ENCODE data around the gene TTC28. TPM values are rescaled to one million over a fixed set of nuclear protein-coding genes. Genes with fewer than 3 reads are reported as not detected.

The TTC28 gene
- total RNA-seq, 1 experiment from 2014 or later: 11.2 TPM

DNA sequence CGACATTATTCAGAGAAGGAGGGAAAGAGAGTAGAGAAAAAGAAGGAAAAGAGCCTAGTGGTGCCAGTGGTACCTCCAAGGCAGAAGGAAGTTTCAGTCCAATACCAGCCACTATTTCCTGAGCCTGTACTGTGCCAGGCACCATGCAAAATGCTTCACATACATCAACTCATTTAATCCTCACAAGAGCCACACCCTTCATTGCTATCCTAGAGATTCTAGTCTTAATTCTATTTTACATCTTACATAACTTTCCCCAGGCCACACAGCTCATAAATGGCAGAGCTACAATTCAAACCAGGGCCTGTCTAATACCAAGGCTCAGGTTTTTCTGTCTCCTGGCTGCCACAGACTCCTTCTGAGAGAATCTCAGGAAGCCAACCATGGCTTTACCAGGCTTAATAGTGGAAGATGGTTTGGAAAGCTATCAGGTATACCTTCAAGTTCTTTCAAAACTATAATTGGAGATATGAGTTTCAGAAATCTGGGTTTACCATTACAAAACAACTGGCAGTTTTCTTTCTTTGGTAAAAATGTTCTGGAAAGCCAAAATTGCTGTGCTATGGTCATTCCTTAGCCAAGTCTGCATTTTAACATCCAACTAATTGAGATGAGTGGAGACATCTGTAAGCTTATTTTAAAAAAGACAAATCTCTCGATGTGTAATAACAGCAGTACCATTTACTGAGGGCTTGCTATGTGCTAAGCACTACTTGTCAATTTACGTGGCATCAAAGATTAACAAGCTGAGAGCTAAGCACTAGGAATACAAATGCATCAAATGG, 535.5 kb downstream of the TTC28 start:
- Histone ChIP-seq H3K9me3 (ENCODE audit: low read length) (no peaks in the 10 kb centered on the region), H3K4me1 (ENCODE audit: low read length) (no peaks in the 10 kb centered on the region), H3K9me2 (replicated peaks; ENCODE audit: insufficient read depth, low read length) (no peaks in the 10 kb centered on the region), H3K36me3 (ENCODE audit: insufficient read depth, low read length) (no peaks in the 10 kb centered on the region), H3K9ac (ENCODE audit: low read length) (no peak overlapping the region), H3K27ac (ENCODE audit: low read length) (no peak overlapping the region), H2AFZ (ENCODE audit: low read length) (no peak overlapping the region), H3K79me2 (ENCODE audit: low read length) (no peaks in the 10 kb centered on the region), H3K4me2 (ENCODE audit: low read depth, low read length, poor library complexity, severe bottlenecking) (no peak overlapping the region), H3K4me3 (ENCODE audit: low read length) (no peak overlapping the region), H3K27me3 (ENCODE audit: low read length) (no peaks in the 10 kb centered on the region), H4K20me1 (ENCODE audit: insufficient read depth, low read depth, low read length) (no peaks in the 10 kb centered on the region)
- no peak for DNase-seq

GRCh38 chr22:28143241-28143865, 536.3 kb downstream of the TTC28 start:
- Histone ChIP-seq H3K4me1 (ENCODE audit: low read length) (no peaks in the 10 kb centered on the region), H3K9me3 (ENCODE audit: low read length) (no peaks in the 10 kb centered on the region), H3K27ac (ENCODE audit: low read length) (no peak overlapping the region), H4K20me1 (ENCODE audit: insufficient read depth, low read depth, low read length) (no peaks in the 10 kb centered on the region), H3K9me2 (replicated peaks; ENCODE audit: insufficient read depth, low read length) (no peaks in the 10 kb centered on the region), H2AFZ (ENCODE audit: low read length) (no peak overlapping the region), H3K9ac (ENCODE audit: low read length) (no peak overlapping the region), H3K4me2 (ENCODE audit: low read depth, low read length, poor library complexity, severe bottlenecking) (no peak overlapping the region), H3K4me3 (ENCODE audit: low read length) (no peak overlapping the region), H3K27me3 (ENCODE audit: low read length) (no peaks in the 10 kb centered on the region), H3K36me3 (ENCODE audit: insufficient read depth, low read length) (no peaks in the 10 kb centered on the region), H3K79me2 (ENCODE audit: low read length) (no peaks in the 10 kb centered on the region)
- no peak for DNase-seq

DNA sequence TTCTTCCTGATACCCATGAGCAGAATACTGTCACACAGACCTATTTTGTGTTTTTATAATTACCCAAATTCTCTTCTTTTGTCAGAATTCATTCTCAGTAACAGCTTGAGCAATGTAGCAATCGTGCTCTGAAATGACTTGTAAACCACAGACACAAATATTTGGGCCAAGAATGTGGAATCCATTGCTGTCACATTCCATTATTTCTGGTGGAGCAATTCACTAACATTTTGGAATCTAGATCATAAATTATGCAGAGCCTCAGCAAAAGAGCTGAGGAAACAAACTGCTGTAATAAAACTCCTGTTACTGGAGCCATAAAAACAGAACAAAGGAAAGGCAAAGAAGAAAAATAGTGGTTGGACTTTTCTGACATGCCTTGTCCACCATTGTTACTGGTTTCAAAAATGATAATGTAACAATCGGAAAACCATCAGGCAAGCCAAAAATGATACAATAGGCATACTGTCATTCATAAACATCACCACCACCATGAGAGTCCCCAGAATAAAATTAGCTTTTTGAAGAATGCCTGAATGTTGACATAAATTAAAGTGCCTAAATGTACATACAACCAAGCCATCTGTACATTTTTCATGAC, 537.2 kb downstream of the TTC28 start:
- H3K9me2 ChIP-seq (replicated peaks; ENCODE audit: insufficient read depth, low read length): no peaks in the 10 kb centered on the region
- H3K4me3 ChIP-seq (ENCODE audit: low read length): no peak overlapping the region
- H3K79me2 ChIP-seq (ENCODE audit: low read length): no peaks in the 10 kb centered on the region
- no peak overlapping the region for H3K27ac ChIP-seq (ENCODE audit: low read length)
- H3K9ac ChIP-seq (ENCODE audit: low read length): no peak overlapping the region
- DNase-seq: no peak
- H2AFZ ChIP-seq (ENCODE audit: low read length): no peak overlapping the region
- H3K9me3 ChIP-seq (ENCODE audit: low read length): no peaks in the 10 kb centered on the region
- no peaks in the 10 kb centered on the region for H3K36me3 ChIP-seq (ENCODE audit: insufficient read depth, low read length)
- H4K20me1 ChIP-seq (ENCODE audit: insufficient read depth, low read depth, low read length): no peaks in the 10 kb centered on the region
- no peaks in the 10 kb centered on the region for H3K27me3 ChIP-seq (ENCODE audit: low read length)
- H3K4me2 ChIP-seq (ENCODE audit: low read depth, low read length, poor library complexity, severe bottlenecking): no peak overlapping the region
- no peaks in the 10 kb centered on the region for H3K4me1 ChIP-seq (ENCODE audit: low read length)

DNA sequence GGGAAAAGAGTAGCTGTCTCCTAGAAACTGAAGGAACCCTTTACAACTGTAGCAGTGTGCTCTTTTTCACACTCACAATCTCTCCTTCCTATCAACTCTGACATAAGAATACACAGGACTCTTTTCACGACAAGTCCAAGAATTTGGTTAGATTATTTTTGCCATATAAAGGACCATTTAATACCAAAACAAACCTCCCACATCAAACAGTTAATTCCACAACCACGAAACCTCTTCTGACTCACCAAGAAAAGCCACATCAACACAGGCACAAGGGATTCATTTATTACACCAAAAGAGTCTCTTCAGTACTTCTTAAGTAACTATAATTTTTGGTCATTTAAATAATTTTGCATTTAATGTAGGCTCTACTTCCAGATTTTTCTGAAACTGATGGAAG, 538.0 kb downstream of the TTC28 start:
- Histone ChIP-seq H3K4me1 (ENCODE audit: low read length) (no peaks in the 10 kb centered on the region), H3K4me3 (ENCODE audit: low read length) (no peak overlapping the region), H3K36me3 (ENCODE audit: insufficient read depth, low read length) (no peaks in the 10 kb centered on the region), H3K9me2 (replicated peaks; ENCODE audit: insufficient read depth, low read length) (no peaks in the 10 kb centered on the region), H3K9me3 (ENCODE audit: low read length) (no peaks in the 10 kb centered on the region), H3K27me3 (ENCODE audit: low read length) (no peaks in the 10 kb centered on the region), H4K20me1 (ENCODE audit: insufficient read depth, low read depth, low read length) (no peaks in the 10 kb centered on the region), H3K4me2 (ENCODE audit: low read depth, low read length, poor library complexity, severe bottlenecking) (no peak overlapping the region), H3K79me2 (ENCODE audit: low read length) (no peaks in the 10 kb centered on the region), H3K27ac (ENCODE audit: low read length) (no peak overlapping the region), H3K9ac (ENCODE audit: low read length) (no peak overlapping the region), H2AFZ (ENCODE audit: low read length) (no peak overlapping the region)
- no peak for DNase-seq

GRCh38 chr22:28139961-28140360, 539.7 kb downstream of the TTC28 start:
- H3K4me2 ChIP-seq (ENCODE audit: low read depth, low read length, poor library complexity, severe bottlenecking): no peak overlapping the region
- H4K20me1 ChIP-seq (ENCODE audit: insufficient read depth, low read depth, low read length): no peaks in the 10 kb centered on the region
- H3K27me3 ChIP-seq (ENCODE audit: low read length): no peaks in the 10 kb centered on the region
- no peak for DNase-seq
- H3K27ac ChIP-seq (ENCODE audit: low read length): no peak overlapping the region
- H3K36me3 ChIP-seq (ENCODE audit: insufficient read depth, low read length): no peaks in the 10 kb centered on the region
- H2AFZ ChIP-seq (ENCODE audit: low read length): no peak overlapping the region
- no peaks in the 10 kb centered on the region for H3K79me2 ChIP-seq (ENCODE audit: low read length)
- H3K4me1 ChIP-seq (ENCODE audit: low read length): no peaks in the 10 kb centered on the region
- no peaks in the 10 kb centered on the region for H3K9me2 ChIP-seq (replicated peaks; ENCODE audit: insufficient read depth, low read length)
- no peak overlapping the region for H3K4me3 ChIP-seq (ENCODE audit: low read length)
- no peaks in the 10 kb centered on the region for H3K9me3 ChIP-seq (ENCODE audit: low read length)
- no peak overlapping the region for H3K9ac ChIP-seq (ENCODE audit: low read length)

- no peak overlapping the region for H3K4me3 ChIP-seq (ENCODE audit: low read length)
- no peaks in the 10 kb centered on the region for H3K79me2 ChIP-seq (ENCODE audit: low read length)
- no peaks in the 10 kb centered on the region for H3K9me3 ChIP-seq (ENCODE audit: low read length)
- no peaks in the 10 kb centered on the region for H3K4me1 ChIP-seq (ENCODE audit: low read length)
- no peaks in the 10 kb centered on the region for H3K9me2 ChIP-seq (replicated peaks; ENCODE audit: insufficient read depth, low read length)
- no peaks in the 10 kb centered on the region for H4K20me1 ChIP-seq (ENCODE audit: insufficient read depth, low read depth, low read length)
- H2AFZ ChIP-seq (ENCODE audit: low read length): no peak overlapping the region
- no peak overlapping the region for H3K4me2 ChIP-seq (ENCODE audit: low read depth, low read length, poor library complexity, severe bottlenecking)
- H3K27me3 ChIP-seq (ENCODE audit: low read length): no peaks in the 10 kb centered on the region
- H3K36me3 ChIP-seq (ENCODE audit: insufficient read depth, low read length): no peaks in the 10 kb centered on the region
- H3K9ac ChIP-seq (ENCODE audit: low read length): no peak overlapping the region
- DNase-seq: no peak
- H3K27ac ChIP-seq (ENCODE audit: low read length): no peak overlapping the region
These were observed 540.1 kb downstream of the TTC28 start for GRCh38 chr22:28139516-28139915.

DNA sequence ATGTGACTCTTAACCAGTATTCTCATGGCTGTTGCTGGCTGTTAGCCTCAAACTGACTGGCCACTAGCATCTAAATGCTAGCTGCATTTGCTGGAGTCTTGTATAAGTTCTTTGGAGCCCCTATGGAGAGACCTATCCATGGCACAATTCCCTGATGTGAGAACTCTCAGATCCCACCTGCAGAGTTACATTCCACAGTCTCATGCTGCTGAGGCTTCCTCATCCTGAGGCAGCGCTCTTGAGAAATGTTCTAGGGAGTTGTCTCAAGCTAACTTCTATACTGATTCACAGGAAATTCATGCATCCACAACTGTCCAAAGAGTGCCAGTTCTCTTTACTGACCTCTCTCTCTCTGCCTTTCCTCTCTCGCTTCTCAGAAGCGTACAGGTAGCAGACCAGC, 542.6 kb downstream of the TTC28 start:
- H4K20me1 ChIP-seq (ENCODE audit: insufficient read depth, low read depth, low read length): no peaks in the 10 kb centered on the region

GRCh38 chr22:28132466-28132865, 547.2 kb downstream of the TTC28 start:
- Histone ChIP-seq H3K4me2 (ENCODE audit: low read depth, low read length, poor library complexity, severe bottlenecking) (no peak overlapping the region), H4K20me1 (ENCODE audit: insufficient read depth, low read depth, low read length) (no peaks in the 10 kb centered on the region), H3K36me3 (ENCODE audit: insufficient read depth, low read length) (no peaks in the 10 kb centered on the region), H3K9me2 (replicated peaks; ENCODE audit: insufficient read depth, low read length) (no peaks in the 10 kb centered on the region), H3K9ac (ENCODE audit: low read length) (no peak overlapping the region), H2AFZ (ENCODE audit: low read length) (no peak overlapping the region), H3K27ac (ENCODE audit: low read length) (no peak overlapping the region), H3K9me3 (ENCODE audit: low read length) (no peaks in the 10 kb centered on the region), H3K4me3 (ENCODE audit: low read length) (no peak overlapping the region), H3K4me1 (ENCODE audit: low read length) (no peaks in the 10 kb centered on the region), H3K79me2 (ENCODE audit: low read length) (no peaks in the 10 kb centered on the region), H3K27me3 (ENCODE audit: low read length) (no peaks in the 10 kb centered on the region)
- DNase-seq: no peak

More for the DNA sequence above, 542.6 kb downstream of the TTC28 start:
- Histone ChIP-seq H3K36me3 (ENCODE audit: insufficient read depth, low read length) (no peaks in the 10 kb centered on the region), H3K4me3 (ENCODE audit: low read length) (no peak overlapping the region), H3K9me2 (replicated peaks; ENCODE audit: insufficient read depth, low read length) (no peaks in the 10 kb centered on the region), H3K4me2 (ENCODE audit: low read depth, low read length, poor library complexity, severe bottlenecking) (no peak overlapping the region), H2AFZ (ENCODE audit: low read length) (no peak overlapping the region), H3K4me1 (ENCODE audit: low read length) (no peaks in the 10 kb centered on the region), H3K27me3 (ENCODE audit: low read length) (no peaks in the 10 kb centered on the region), H3K9ac (ENCODE audit: low read length) (no peak overlapping the region), H3K27ac (ENCODE audit: low read length) (no peak overlapping the region), H3K79me2 (ENCODE audit: low read length) (no peaks in the 10 kb centered on the region), H3K9me3 (ENCODE audit: low read length) (no peaks in the 10 kb centered on the region)
- DNase-seq: no peak
